HCT116 (cell line): ENCODE data around the gene GNB1. TPM values are rescaled to one million over a fixed set of nuclear protein-coding genes. Genes with fewer than 3 reads are reported as not detected.

Experiments
- ATAC-seq: fragments of 200-7000 bp; cut with Tn5 transposase; 2 replicates; pipeline ENCODE4 v1.9.1; 2020; ENCODE audit warnings: mild to moderate bottlenecking, moderate library complexity
- BruUV-seq: library from RNA; stranded (reverse); fragments of 400-500 nt; replicated peaks from 2 replicates; lab custom pipeline; 2021; lab: Mats Ljungman, UMichigan
- CTCF ChIA-PET: fragments of 300-600 bp; sonication (Branson Sonifier 250); formaldehyde crosslinking; loops from one replicate; lab custom pipeline; 2021; ENCODE audit warnings: antibody characterized with exemption; lab: Charles Lee
- POLR2A ChIA-PET: fragments of 300-600, 350-600 bp; sonication (Branson Sonifier 250); formaldehyde crosslinking; loops from one replicate; lab custom pipeline; 2021; ENCODE audit warnings: antibody characterized with exemption; lab: Charles Lee
- RAD21 ChIA-PET, 2 experiments: fragments of 300-600 bp; sonication (Branson Sonifier 250); formaldehyde crosslinking; loops; one replicate each; lab custom pipeline; 2023; ENCODE audit warnings: low total read pairs in 2 of 2; ENCODE audit not compliant: uncharacterized antibody in 2 of 2, unreplicated experiment in 2 of 2, low non-redundant PET in 1 of 2; lab: Charles Lee
- DNase-seq: peaks from one replicate; pipeline ENCODE4 v3.0.0-alpha.2; 2010; ENCODE audit warnings: low read depth, low spot score
- H2AFZ ChIP-seq: fragments of 200-600 bp; shearing (Covaris generic), sonication (generic); 2 replicates; pipeline ENCODE4 v1.6.1; 2017; ENCODE audit warnings: low read depth, mixed run types, mixed read lengths, antibody characterized with exemption, low read length; ENCODE audit not compliant: poor library complexity, severe bottlenecking
- H3K27ac ChIP-seq: 2 replicates; pipeline ENCODE4 v1.5.1; 2012; ENCODE audit warnings: low read depth, low read length
- H3K27me3 ChIP-seq: fragments of 200-600 bp; sonication (generic); 2 replicates; pipeline ENCODE4 v1.6.1; 2016; ENCODE audit warnings: mixed run types, low read length, mixed read lengths; ENCODE audit not compliant: insufficient read depth
- H3K36me3 ChIP-seq, 2 experiments: fragments of 200-500 bp in 1 of 2; fragments of 200-600 bp in 1 of 2; sonication (Bioruptor generic) in 1 of 2; sonication (generic) in 1 of 2; 2 replicates each; pipeline versions ENCODE4 v1.5.1 to v1.6.1; 2014 to 2016; ENCODE audit warnings: low read length in 2 of 2, inconsistent platforms in 1 of 2, mixed read lengths in 1 of 2, mixed run types in 1 of 2; ENCODE audit not compliant: insufficient read depth in 2 of 2, control insufficient read depth in 1 of 2
- H3K4me1 ChIP-seq, 2 experiments: fragments of 200-600 bp in 1 of 2; sonication (generic) in 1 of 2; 2 replicates each; pipeline versions ENCODE4 v1.5.1 to v1.6.1; 2012 to 2017; ENCODE audit warnings: low read length in 2 of 2, inconsistent platforms in 1 of 2, mild to moderate bottlenecking in 1 of 2, mixed read lengths in 1 of 2, mixed run types in 1 of 2, moderate library complexity in 1 of 2; ENCODE audit not compliant: insufficient read depth in 2 of 2, control insufficient read depth in 1 of 2
- H3K4me2 ChIP-seq: fragments of 200-600 bp; sonication (generic); 2 replicates; pipeline ENCODE4 v1.6.1; 2017; ENCODE audit warnings: mixed run types, low read length, mixed read lengths
- H3K4me3 ChIP-seq, 2 experiments: fragments of 200-600 bp in 1 of 2; sonication (generic) in 1 of 2; replicated peaks in 1 of 2; 2 replicates each; pipeline ENCODE4 v1.5.1; 2011 to 2016; ENCODE audit warnings: low read length in 2 of 2, control low read depth in 1 of 2, low read depth in 1 of 2, mild to moderate bottlenecking in 1 of 2, mixed read lengths in 1 of 2, mixed run types in 1 of 2
- H3K79me2 ChIP-seq: fragments of 200-600 bp; sonication (generic); 2 replicates; pipeline ENCODE4 v1.6.1; 2017; ENCODE audit warnings: mild to moderate bottlenecking, mixed run types, low read length, moderate library complexity, mixed read lengths; ENCODE audit not compliant: insufficient read depth
- H3K9ac ChIP-seq: fragments of 200-600 bp; sonication (generic); 2 replicates; pipeline ENCODE4 v1.6.1; 2016; ENCODE audit warnings: low read length, mixed read lengths
- H3K9me2 ChIP-seq: fragments of 200-600 bp; sonication (generic), shearing (Covaris generic); 2 replicates; pipeline ENCODE4 v1.6.1; 2017; ENCODE audit warnings: mixed run types, mild to moderate bottlenecking, moderate library complexity; ENCODE audit not compliant: insufficient read depth
- H3K9me3 ChIP-seq, 2 experiments: fragments of 200-500 bp in 1 of 2; fragments of 200-600 bp in 1 of 2; sonication (Bioruptor generic) in 1 of 2; sonication (generic) in 1 of 2; 2 replicates each; pipeline ENCODE4 v1.6.1; 2014 to 2017; ENCODE audit warnings: low read length in 2 of 2, mixed read lengths in 2 of 2, inconsistent platforms in 1 of 2, low read depth in 1 of 2, mild to moderate bottlenecking in 1 of 2, mixed run types in 1 of 2, moderate library complexity in 1 of 2; ENCODE audit not compliant: control insufficient read depth in 1 of 2, insufficient read depth in 1 of 2
- H4K20me1 ChIP-seq: fragments of 200-600 bp; sonication (generic), shearing (Covaris generic); 2 replicates; pipeline ENCODE4 v1.6.1; 2017; ENCODE audit warnings: mixed run types, mild to moderate bottlenecking, moderate library complexity; ENCODE audit not compliant: insufficient read depth
- ATF3 ChIP-seq: IDR thresholded peaks from 2 replicates; pipeline ENCODE4 v1.6.1; 2012
- EGR1 ChIP-seq: IDR thresholded peaks from 2 replicates; pipeline ENCODE4 v1.6.1; 2012; ENCODE audit warnings: low read depth
- EZH2phosphoT487 ChIP-seq: fragments of 200-600 bp; IDR thresholded peaks from 2 replicates; pipeline ENCODE4 v1.6.1; 2018; ENCODE audit warnings: antibody characterized with exemption, borderline replicate concordance
- FOSL1 ChIP-seq: IDR thresholded peaks from 2 replicates; pipeline ENCODE4 v1.6.1; 2012; ENCODE audit warnings: low read depth
- MAX ChIP-seq: IDR thresholded peaks from 2 replicates; pipeline ENCODE4 v1.6.1; 2012
- POLR2A ChIP-seq: IDR thresholded peaks from 2 replicates; pipeline ENCODE4 v1.7.0; 2011; ENCODE audit warnings: borderline replicate concordance; ENCODE audit not compliant: insufficient read depth, insufficient read length; ENCODE audit errors: extremely low read depth
- SIN3A ChIP-seq: IDR thresholded peaks from 2 replicates; pipeline ENCODE4 v1.6.1; 2012; ENCODE audit warnings: low read depth
- SRF ChIP-seq: IDR thresholded peaks from 2 replicates; pipeline ENCODE4 v1.6.1; 2012; ENCODE audit warnings: low read depth
- TCF7L2 ChIP-seq: IDR thresholded peaks from 2 replicates; pipeline ENCODE4 v1.7.0; 2011; ENCODE audit warnings: borderline replicate concordance, inconsistent platforms; ENCODE audit not compliant: insufficient read depth, insufficient read length; ENCODE audit errors: extremely low read depth
- intact Hi-C: fragments of 100-400 bp; cut with micrococcal nuclease; formaldehyde crosslinking; loops from 2 replicates; pipeline ENCODE4 v1.10.0; 2022
- total RNA-seq: library from RNA; stranded (reverse); gene quantifications from one replicate; pipeline ENCODE4 v1.2.1, GENCODE V29; 2021; ENCODE audit not compliant: unreplicated experiment
- TF ChIP-seq, protein P1 (sequence below): IDR thresholded peaks from 2 replicates; pipeline ENCODE4 v1.6.1; 2012; ENCODE audit warnings: low read depth

Gene GNB1
- total RNA-seq, 1 experiment from 2014 or later: 371 TPM

- BruUV-seq: no TSS peak
- ChIA-PET RAD21 (no interaction called here), CTCF (interaction anchor here (2.3 to 3.0 kb wide), 2 partner anchors 34 to 135 kb away, joined by 6 to 31 read pairs; no protein-coding TSS in a partner anchor), POLR2A (no interaction called here)
- Histone ChIP-seq H3K27ac (peak overlapping the region; percentile 80), H3K27me3 (no peaks in the 10 kb centered on the region), H3K4me3 (peak overlapping the region; percentile 48 to 63), H3K4me1 (peaks cover 19 to 36% of the 10 kb centered on the region in 2 experiments), H3K79me2 (no peaks in the 10 kb centered on the region), H3K4me2 (peak overlapping the region; percentile 88), H3K36me3 (no peaks in the 10 kb centered on the region), H4K20me1 (no peaks in the 10 kb centered on the region), H3K9ac (peak overlapping the region; percentile 71), H3K9me2 (no peaks in the 10 kb centered on the region), H3K9me3 (no peaks in the 10 kb centered on the region), H2AFZ (no peak overlapping the region)
- DNase-seq (no peak), ATAC-seq (no peak)
- TF ChIP-seq, protein P1, sequence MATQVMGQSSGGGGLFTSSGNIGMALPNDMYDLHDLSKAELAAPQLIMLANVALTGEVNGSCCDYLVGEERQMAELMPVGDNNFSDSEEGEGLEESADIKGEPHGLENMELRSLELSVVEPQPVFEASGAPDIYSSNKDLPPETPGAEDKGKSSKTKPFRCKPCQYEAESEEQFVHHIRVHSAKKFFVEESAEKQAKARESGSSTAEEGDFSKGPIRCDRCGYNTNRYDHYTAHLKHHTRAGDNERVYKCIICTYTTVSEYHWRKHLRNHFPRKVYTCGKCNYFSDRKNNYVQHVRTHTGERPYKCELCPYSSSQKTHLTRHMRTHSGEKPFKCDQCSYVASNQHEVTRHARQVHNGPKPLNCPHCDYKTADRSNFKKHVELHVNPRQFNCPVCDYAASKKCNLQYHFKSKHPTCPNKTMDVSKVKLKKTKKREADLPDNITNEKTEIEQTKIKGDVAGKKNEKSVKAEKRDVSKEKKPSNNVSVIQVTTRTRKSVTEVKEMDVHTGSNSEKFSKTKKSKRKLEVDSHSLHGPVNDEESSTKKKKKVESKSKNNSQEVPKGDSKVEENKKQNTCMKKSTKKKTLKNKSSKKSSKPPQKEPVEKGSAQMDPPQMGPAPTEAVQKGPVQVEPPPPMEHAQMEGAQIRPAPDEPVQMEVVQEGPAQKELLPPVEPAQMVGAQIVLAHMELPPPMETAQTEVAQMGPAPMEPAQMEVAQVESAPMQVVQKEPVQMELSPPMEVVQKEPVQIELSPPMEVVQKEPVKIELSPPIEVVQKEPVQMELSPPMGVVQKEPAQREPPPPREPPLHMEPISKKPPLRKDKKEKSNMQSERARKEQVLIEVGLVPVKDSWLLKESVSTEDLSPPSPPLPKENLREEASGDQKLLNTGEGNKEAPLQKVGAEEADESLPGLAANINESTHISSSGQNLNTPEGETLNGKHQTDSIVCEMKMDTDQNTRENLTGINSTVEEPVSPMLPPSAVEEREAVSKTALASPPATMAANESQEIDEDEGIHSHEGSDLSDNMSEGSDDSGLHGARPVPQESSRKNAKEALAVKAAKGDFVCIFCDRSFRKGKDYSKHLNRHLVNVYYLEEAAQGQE: no peak
- TF ChIP-seq EZH2phosphoT487 (no peak), EGR1 (no peak), SRF (no peak), TCF7L2 (no peak), FOSL1 (no peak), SIN3A (no peak), POLR2A (no peak), ATF3 (no peak), MAX (no peak)
- intact Hi-C loops: no loop called here
Observed at GRCh38 chr1:1910033-1910465, 19.2 kb upstream of the GNB1 start.
